HepG2 (cell line): ENCODE results near the gene RPS28. TPM values are rescaled to one million over a fixed set of nuclear protein-coding genes. Genes with fewer than 3 reads are reported as not detected.

ENCODE experiments used
- AGO1 ChIP-seq: fragments of 200-400 bp; formaldehyde crosslinking; IDR thresholded peaks from 2 replicates; pipeline ENCODE4 v1.6.1; 2017; ENCODE audit warnings: mild to moderate bottlenecking, low read depth, low read length, moderate library complexity; ENCODE audit not compliant: poor library complexity, severe bottlenecking
- CREM ChIP-seq, 2 experiments: sonication (generic) in 1 of 2; formaldehyde crosslinking in 1 of 2; IDR thresholded peaks; 2 replicates each; pipeline versions ENCODE4 v1.4.0 to v1.6.1; 2016 to 2020; ENCODE audit warnings: antibody characterized with exemption in 1 of 2, mild to moderate bottlenecking in 1 of 2, missing genetic modification reagents in 1 of 2
- GLI4 ChIP-seq: sonication (generic); formaldehyde crosslinking; IDR thresholded peaks from 2 replicates; pipeline ENCODE4 v1.5.1; 2020; ENCODE audit warnings: missing genetic modification reagents, mild to moderate bottlenecking, moderate library complexity, borderline replicate concordance
- IRX3 ChIP-seq: sonication (generic); formaldehyde crosslinking; IDR thresholded peaks from 2 replicates; pipeline ENCODE4 v1.8.1; 2023; ENCODE audit warnings: mild to moderate bottlenecking, low read depth, missing genetic modification reagents, borderline replicate concordance
- MTA1 ChIP-seq: sonication (generic); formaldehyde crosslinking; IDR thresholded peaks from 2 replicates; pipeline ENCODE4 v1.4.0; 2020; ENCODE audit warnings: missing genetic modification reagents, mild to moderate bottlenecking, borderline replicate concordance
- PITX1 ChIP-seq: sonication (generic); formaldehyde crosslinking; IDR thresholded peaks from 2 replicates; pipeline ENCODE4 v1.5.1; 2020; ENCODE audit warnings: mild to moderate bottlenecking, missing genetic modification reagents
- REL ChIP-seq: sonication (generic); formaldehyde crosslinking; conservative IDR thresholded peaks from 2 replicates; pipeline ENCODE4 v1.8.0; 2022; ENCODE audit warnings: mild to moderate bottlenecking, missing genetic modification reagents, moderate library complexity
- REST ChIP-seq, 2 experiments: IDR thresholded peaks; 2 replicates each; pipeline ENCODE4 v1.6.1; 2011 to 2012; ENCODE audit warnings: low read length in 2 of 2, borderline replicate concordance in 1 of 2, low read depth in 1 of 2, mild to moderate bottlenecking in 1 of 2, moderate library complexity in 1 of 2
- SNAPC4 ChIP-seq: sonication (generic); formaldehyde crosslinking; IDR thresholded peaks from 2 replicates; pipeline ENCODE4 v1.4.0; 2020; ENCODE audit warnings: mild to moderate bottlenecking, missing genetic modification reagents
- ZHX1 ChIP-seq: sonication (generic); formaldehyde crosslinking; IDR thresholded peaks from 2 replicates; pipeline ENCODE4 v1.8.1; 2022; ENCODE audit warnings: low read depth, mild to moderate bottlenecking, missing genetic modification reagents
- ZIK1 ChIP-seq: sonication (generic); formaldehyde crosslinking; IDR thresholded peaks from 2 replicates; pipeline ENCODE4 v1.5.0; 2020; ENCODE audit warnings: mild to moderate bottlenecking, low read depth, missing genetic modification reagents, borderline replicate concordance
- ZNF343 ChIP-seq: sonication (generic); formaldehyde crosslinking; IDR thresholded peaks from 2 replicates; pipeline ENCODE4 v1.4.0; 2020; ENCODE audit warnings: mild to moderate bottlenecking, missing genetic modification reagents
- ZNF484 ChIP-seq: sonication (generic); formaldehyde crosslinking; IDR thresholded peaks from 2 replicates; pipeline ENCODE4 v1.5.1; 2020; ENCODE audit warnings: mild to moderate bottlenecking, low read depth, missing genetic modification reagents, borderline replicate concordance
- ZNF839 ChIP-seq: sonication (generic); formaldehyde crosslinking; IDR thresholded peaks from 2 replicates; pipeline ENCODE4 v1.4.0; 2020; ENCODE audit warnings: missing genetic modification reagents, mild to moderate bottlenecking, borderline replicate concordance
- ZSCAN30 ChIP-seq: sonication (generic); formaldehyde crosslinking; IDR thresholded peaks from 2 replicates; pipeline ENCODE4 v1.5.0; 2020; ENCODE audit warnings: mild to moderate bottlenecking, missing genetic modification reagents
- ZSCAN31 ChIP-seq: sonication (generic); formaldehyde crosslinking; IDR thresholded peaks from 2 replicates; pipeline ENCODE4 v1.5.0; 2020; ENCODE audit warnings: low read depth, mild to moderate bottlenecking, missing genetic modification reagents
- polyA plus RNA-seq, 8 experiments: library from polyadenylated mRNA; depleted of rRNA in 3 of 8; stranded (reverse) in 7 of 8; unstranded in 1 of 8; fragments of >200 nt; fragmentation: Illumina TruSeq in 4 of 8; extraction: Trizol in 4 of 8; gene quantifications; 2 replicates each; pipeline versions ENCODE4 v1.2.1 to v1.2.3, GENCODE V29; 2011 to 2016; ENCODE audit warnings: low read depth in 4 of 8, missing spikeins in 1 of 8, mixed read lengths in 1 of 8; ENCODE audit not compliant: insufficient read depth in 1 of 8
- total RNA-seq, 5 experiments: library from RNA; depleted of rRNA; stranded (reverse); fragments of >200 nt; fragmentation: Illumina TruSeq; extraction: Trizol; gene quantifications; 2 replicates each; pipeline ENCODE4 v1.2.3, GENCODE V29; 2016; ENCODE audit warnings: low read depth in 1 of 5

The RPS28 gene
- total and polyA plus RNA-seq, 2 of the 13 experiments (the other 11 are each of a cell fraction or from before 2014, with no cell fraction given), result 281 to 545 TPM

GRCh38 chr19:8355631-8356402, 34.5 kb downstream of the RPS28 start (continued):
- TF ChIP-seq ZHX1 (CRISPR knock-in tag), result no peak
- TF ChIP-seq GLI4 (CRISPR knock-in tag), result no peak
- no peak for TF ChIP-seq AGO1
- no peak for TF ChIP-seq REST (IDR thresholded peaks at IDR 0.05; ENCODE audit: borderline replicate concordance in 1 of 2, low read depth in 1 of 2, low read length in 2 of 2)
- TF ChIP-seq ZIK1 (CRISPR knock-in tag), result no peak
- no peak for TF ChIP-seq ZNF484
- no peak for TF ChIP-seq ZNF839 (CRISPR knock-in tag)
- TF ChIP-seq PITX1 (CRISPR knock-in tag), result no peak
- TF ChIP-seq REL (CRISPR knock-in tag), result no peak
- TF ChIP-seq MTA1 (CRISPR knock-in tag), result no peak
- TF ChIP-seq CREM (IDR thresholded peaks at IDR 0.05), result no peak
- no peak for TF ChIP-seq CREM (CRISPR knock-in tag; IDR thresholded peaks at IDR 0.05)
- TF ChIP-seq SNAPC4 (CRISPR knock-in tag), result no peak
- no peak for TF ChIP-seq ZSCAN30
- TF ChIP-seq ZSCAN31 (CRISPR knock-in tag), result no peak; the same call in 1 of the 2 replicates
- TF ChIP-seq ZNF343, result no peak
- TF ChIP-seq IRX3, result no peak
